Heart left ventricle (tissue), 13 donors: ENCODE data around the gene GALNTL6.

Experiments used
- CTCF ChIP-seq, 12 donors: fragments of 200-600 bp; sonication (generic) in 4 of 12; IDR thresholded peaks; one replicate each; pipeline versions ENCODE4 v1.5.0 to v1.8.0; 2018 to 2022; ENCODE audit warnings: antibody characterized with exemption in 12 of 12, mild to moderate bottlenecking in 5 of 12
- POLR2A ChIP-seq, 2 donors: fragments of 450-650 bp; IDR thresholded peaks; one replicate each; pipeline ENCODE4 v1.6.1; 2017; ENCODE audit warnings: antibody characterized with exemption in 2 of 2, mild to moderate bottlenecking in 2 of 2, moderate library complexity in 2 of 2
- donor health status: ischemic (EF 13 %, LVEDD 7.1; RV severe dilation, severe dysfunction).
- donor health status: DM: no; HTN: yes; CAD: no.
- donor health status: DM: no; HTN: no; CAD: no.
- donor health status: ischemic (EF 25% LVEDD 6.9; RV normal size, moderate dysfunction).
- donor health status: ischemic (EF 25% LVEDD 5.7; RV mildly dilated, moderate dysfunction).
- donor health status: ischemic (EF 35%, LVEDD 5.7; RV mildly dilated, moderate dysfunction).
- donor health status: nonischemic (EF 11% LVEDD 7.7; RV severe dilation, severe dysfunction).
- donor health status: DM: yes; HTN: yes; CAD: no.
- donor health status: PGD.
- donor health status: ischemic (EF 29% LVEDD 5.4; RV normal size, mild dysfunction).
- donor health status: nonischemic (EF 23%, LVEDD 6.1; RV moderate dilation, normal function).

GRCh38 chr4:172962564-172963353 lies 1149.6 kb downstream of the GALNTL6 start:
- TF ChIP-seq CTCF (IDR thresholded peaks at IDR 0.05) (no peak), POLR2A (IDR thresholded peaks at IDR 0.05) (no peak)
